Retina (tissue), 1 donor: ENCODE results near the gene HOXD1.

ENCODE experiments used
- DNase-seq: peaks from one replicate; pipeline ENCODE4 v3.0.0-alpha.2; 2016

The HOXD1 gene

DNA sequence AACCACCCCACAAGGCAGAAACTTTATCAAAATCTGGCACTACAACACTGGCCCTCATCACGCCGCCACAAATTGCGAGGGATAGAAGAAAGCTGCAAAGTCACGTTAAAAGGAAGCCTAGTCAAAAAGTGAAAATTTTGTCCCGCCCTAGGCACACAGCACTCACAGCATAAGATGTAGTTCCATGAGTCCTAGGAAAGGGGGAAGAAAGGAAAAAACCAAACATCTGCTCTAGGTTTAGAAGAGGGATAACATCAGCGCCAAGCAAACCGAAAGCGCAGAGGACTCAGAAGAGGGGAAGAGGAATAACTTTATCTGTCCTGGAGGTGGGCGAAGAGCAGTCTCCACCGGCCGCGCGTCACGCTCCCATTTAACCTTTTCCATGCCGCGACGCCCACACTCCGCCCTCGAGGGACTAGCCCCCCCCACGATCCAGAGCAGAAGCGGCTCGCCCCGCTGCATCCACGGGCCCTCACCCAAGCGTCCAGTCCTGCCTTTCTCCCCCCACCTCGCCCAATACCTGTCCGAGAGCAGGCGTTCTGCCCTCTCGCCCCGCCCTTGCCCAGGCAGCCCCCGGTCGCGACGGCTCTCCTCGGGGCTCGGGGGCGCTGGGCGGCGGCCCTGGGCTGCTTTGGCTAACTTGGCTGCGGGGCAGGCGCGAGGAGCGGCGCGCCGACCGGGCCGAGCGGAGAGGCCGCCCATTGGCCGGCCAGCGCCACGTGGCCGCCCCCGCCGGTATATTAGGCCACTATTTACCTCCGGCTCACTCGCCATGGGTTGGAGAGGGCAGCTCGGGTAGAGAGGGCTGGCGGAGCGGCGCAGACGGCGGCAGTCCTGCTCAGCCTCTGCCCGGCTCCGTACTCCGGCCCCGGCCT, at the start of gene HOXD1:
Gene HOXD1 (plus strand): TSS at position 770 of the 875 bp plus-strand sequence. CDS start 134 bp downstream, outside the sequence.
- DNase-seq, result no peak

GRCh38 chr2:176138923-176139660, 49.4 kb upstream of the HOXD1 start:
- no peak for DNase-seq

DNA sequence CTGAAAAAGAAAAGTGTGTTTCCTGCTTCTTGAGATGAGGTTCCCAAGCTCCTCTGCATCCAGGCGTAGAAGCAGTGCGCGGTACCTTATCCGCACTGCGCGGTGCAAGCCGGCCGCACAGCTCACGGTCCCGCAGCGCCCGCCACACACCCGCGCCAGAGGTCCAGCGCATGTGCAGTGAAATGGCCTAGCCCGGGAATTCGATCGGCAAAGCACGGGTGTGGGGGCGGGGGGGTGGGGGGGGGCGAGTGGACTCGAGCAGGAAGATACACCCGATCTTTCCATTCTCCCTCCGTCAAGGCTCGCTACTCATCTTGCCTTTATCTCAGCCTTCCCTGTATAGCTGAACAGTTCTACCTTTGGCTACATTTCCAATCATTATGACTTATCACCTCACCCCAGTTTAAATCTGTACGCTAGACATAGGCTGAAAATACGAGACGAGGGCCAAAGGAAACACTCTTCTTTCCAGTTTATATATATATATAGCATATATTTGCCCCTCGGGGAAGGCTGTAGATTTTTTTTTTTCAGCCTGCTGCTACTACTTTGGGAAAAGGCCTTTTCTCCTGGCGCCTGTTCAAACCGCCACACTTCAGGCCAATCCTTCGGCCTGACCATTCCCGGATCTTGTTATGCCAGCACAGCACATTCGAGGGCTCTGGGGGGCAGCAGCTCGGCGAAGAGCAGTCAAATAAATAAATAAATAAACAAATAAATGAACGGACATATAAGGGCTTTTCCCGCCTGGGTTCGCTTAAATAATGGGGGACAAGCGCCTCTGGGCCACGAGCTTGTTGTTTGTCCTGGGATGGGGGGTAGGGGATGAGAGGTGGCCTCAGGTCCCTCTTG, 48.6 kb upstream of the HOXD1 start:
- no peak for DNase-seq

GRCh38 chr2:176140513-176141317, 47.8 kb upstream of the HOXD1 start:
- DNase-seq, result peak; percentile 94

- DNase-seq, result no peak
Observed at GRCh38 chr2:176142281-176142680, 46.2 kb upstream of the HOXD1 start.

DNA sequence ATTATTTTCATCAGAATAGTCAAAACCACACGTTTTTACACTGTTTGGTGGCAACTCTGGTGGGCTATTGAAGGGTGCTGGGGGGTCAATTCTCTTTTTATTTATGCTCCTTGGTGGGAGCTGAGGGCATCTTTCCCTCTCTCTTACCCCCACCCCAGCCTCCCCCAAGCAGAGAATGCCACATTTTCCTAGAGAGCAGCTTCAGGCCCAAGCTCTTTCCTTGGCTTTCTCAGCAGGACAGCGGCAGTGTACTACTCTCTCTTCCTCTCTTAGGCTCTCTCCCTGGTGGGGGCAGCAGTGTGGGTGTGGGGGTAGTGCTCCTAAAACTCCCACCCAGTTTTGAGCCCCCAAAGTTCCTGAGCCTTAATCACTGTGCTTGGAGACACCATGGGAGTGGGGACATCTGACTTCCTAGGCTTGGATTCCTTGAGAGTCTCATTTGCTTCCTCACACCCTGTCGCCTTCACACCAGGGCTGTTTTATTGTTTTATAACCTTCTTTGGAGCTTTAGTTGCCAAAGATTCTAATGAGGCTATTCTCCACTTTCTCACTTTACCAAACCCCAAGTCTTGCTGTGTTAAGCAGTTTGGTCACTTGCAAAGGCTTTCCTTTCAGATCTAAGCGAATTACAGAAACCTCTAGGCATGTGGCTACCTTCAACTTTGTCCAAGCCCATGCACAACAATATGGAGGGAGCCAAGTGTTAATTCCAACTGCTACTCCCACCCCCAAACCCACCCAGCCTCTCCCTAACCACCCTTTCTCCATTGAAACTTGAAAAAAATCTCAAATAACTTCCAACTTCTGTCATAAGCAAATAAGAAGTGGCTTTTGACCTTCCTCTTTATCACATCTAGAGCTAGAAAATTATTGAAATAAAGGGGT, 43.1 kb upstream of the HOXD1 start:
- no peak for DNase-seq

GRCh38 chr2:176146101-176146500, 42.4 kb upstream of the HOXD1 start:
- DNase-seq, result no peak

DNA sequence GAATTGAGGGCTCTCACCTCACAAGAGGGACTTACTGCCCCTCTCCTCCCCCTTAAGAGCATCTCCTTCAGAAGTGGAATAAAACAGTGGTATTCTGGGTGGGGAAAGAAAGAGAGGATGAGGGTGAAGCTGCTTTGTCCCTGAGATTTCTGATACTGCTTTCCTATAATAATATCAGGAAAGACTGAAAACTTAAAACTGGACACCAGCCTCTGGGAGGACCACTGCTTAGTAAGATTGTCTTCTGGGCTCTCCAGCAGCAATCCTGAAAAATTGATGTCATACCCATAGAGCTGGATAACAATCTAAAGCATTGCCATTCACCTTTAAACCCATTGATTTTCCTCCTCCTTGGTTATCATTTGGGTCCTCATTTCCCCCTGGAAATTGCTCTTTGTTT, 41.8 kb upstream of the HOXD1 start:
- DNase-seq, result no peak

DNA sequence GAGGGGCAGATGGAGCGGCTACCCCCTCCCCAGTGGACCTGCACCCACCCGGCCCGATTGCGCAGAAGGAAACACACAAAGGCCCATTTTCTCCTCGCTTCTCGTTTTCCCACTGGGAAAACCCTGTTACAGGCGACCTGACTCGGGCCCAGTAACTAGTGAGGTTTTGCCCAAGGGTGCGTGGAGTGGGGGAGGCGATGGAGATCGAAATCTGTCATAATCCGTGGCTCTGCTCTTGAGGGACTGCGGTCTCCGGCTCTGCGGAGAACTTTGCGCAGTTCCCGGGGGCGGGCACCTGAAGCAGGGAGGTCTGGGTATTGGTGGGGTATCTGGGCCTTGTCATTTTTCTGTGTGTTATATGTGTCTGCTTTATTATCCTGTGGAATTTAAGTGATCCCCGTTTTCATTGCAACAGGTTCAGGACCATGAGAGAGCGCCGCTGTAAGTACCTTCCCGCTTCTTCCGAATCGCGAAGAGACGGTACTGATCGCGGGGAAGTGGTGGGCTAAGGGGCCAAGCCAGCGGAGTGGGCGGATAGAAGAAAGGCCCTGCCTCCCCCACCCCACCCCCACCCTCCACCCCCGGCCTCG, 41.2 kb upstream of the HOXD1 start:
- no peak for DNase-seq

DNA sequence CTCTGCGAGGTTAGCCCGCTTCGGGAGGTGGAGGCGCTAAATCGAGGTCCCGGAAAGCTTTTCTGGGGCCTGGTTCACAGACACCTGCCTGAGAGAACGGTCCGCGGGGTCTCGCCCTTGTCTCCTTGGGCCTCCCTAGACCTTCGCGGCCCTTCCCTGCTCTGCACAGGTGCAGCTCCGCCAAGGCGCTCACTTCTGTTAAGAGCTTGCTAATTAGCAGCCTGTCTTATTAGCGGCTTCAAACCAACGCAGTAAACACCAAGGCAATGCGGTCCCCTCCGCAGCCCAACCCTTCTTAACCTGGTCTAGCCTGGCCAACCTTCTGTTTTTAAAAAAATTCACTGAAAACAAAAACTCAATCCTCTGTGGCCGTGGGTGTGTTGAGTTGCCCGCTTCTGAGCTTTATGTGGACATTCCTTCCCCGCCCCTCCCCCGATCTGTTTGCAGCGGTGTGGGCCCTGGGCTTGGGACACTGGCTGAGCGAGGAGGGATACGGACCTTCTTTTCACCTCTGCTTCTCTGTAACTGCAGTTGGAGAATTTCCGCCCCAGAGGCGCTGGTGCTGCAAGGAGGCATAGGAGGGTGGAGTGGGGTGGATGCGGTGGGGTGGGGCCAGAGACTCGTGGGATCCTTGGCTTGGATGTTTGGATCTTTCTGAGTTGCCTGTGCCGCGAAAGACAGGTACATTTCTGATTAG, 40.5 kb upstream of the HOXD1 start:
- DNase-seq, result peak; percentile 43

DNA sequence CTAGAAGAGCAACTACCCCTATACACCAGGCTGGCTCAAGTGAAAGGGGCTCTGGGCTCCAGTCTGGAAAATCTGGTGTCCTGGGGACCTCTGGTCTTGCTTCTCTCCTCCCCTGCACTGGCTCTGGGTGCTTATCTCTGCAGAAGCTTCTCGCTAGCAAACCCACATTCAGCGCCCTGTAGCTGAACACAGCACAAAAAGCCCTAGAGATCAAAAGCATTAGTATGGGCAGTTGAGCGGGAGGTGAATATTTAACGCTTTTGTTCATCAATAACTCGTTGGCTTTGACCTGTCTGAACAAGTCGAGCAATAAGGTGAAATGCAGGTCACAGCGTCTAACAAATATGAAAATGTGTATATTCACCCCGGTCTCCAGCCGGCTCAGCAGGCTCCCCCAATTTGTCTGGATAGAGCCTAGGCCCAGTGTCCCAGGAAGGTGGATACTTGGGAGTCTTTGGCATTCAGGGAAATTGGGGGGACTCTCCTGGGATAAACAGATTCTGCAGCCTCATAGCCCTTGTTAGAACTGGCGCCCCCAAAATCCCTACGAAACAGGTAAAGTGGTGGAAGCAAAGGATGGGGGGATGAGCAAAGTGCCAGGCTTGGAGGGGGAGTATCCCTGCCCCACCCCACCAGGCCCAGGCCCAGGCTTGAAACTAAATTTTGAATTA, 39.6 kb upstream of the HOXD1 start:
- peak; percentile 53 for DNase-seq

DNA sequence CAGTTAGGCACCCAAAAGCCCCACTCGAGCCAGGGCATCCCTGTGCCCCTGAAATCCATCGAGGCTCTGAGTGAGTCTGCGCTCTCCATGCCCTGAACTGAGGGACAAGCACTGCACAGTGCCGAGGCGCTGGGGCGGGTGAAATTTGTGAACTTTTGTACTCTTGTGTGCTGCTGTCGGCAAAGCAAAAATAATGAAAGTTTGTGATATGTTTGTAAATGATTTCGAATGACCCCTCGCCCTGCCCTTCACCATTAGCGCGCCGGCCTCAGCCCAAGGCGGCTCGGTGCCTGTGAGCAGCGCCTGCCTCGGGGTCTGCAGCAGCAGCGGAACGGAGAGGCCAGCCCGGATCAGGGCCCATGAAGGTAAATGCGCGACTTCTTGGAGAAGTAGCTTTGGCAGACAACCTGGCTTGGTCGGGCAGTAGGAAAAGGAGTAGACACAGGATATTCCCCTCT, 39.0 kb upstream of the HOXD1 start:
- DNase-seq, result peak; percentile 65

- peak; percentile 51 for DNase-seq
Observed at GRCh38 chr2:176149939-176150583, 38.4 kb upstream of the HOXD1 start.

DNA sequence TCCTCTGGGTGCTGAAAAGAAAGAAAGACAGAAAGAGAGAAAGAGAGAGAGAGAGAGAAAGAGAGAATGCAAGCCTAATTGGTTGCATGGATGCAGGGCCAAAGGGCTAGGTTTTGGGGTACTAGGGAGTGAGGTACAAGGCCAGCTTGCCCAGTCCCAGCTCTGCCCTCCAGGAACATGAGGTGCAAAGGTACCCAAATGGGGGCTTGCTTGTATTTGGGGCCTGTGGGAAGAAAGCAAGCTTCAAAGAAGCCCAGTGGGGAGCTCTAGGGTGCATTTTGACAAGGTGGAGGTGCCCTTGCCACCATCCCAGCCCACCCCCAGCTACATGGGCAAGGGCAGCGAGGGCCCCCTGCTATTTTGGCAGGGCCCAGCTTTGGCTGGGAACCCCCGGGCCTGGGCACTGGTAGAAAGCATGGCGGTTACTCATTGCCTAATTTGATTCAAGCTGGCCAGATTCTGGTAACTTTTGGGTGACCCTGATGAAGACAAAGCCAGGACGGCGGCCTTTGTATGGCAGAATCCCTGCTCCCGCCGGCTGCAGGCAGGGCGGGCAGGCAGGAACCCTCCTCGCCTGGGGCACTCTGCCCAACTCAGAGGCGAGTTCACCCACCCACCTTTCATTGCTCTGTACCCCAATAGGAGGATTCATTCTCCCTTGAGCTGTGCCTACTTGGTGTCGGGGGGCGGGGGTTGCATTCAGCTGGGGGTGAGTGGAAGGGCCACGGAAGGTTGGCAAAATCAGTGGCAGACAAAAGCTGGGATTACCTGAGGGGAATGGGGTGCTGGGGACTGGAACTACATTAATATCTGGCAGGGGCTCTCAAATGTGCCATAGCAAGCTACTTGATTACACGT, 37.7 kb upstream of the HOXD1 start:
- DNase-seq, result no peak

GRCh38 chr2:176151442-176152287, 36.8 kb upstream of the HOXD1 start, which contains the start of gene HOXD4:
HOXD4 (plus strand) TSS chr2:176151550; CDS start chr2:176151634, 84 bp downstream.
- peak; percentile 56 for DNase-seq

DNA sequence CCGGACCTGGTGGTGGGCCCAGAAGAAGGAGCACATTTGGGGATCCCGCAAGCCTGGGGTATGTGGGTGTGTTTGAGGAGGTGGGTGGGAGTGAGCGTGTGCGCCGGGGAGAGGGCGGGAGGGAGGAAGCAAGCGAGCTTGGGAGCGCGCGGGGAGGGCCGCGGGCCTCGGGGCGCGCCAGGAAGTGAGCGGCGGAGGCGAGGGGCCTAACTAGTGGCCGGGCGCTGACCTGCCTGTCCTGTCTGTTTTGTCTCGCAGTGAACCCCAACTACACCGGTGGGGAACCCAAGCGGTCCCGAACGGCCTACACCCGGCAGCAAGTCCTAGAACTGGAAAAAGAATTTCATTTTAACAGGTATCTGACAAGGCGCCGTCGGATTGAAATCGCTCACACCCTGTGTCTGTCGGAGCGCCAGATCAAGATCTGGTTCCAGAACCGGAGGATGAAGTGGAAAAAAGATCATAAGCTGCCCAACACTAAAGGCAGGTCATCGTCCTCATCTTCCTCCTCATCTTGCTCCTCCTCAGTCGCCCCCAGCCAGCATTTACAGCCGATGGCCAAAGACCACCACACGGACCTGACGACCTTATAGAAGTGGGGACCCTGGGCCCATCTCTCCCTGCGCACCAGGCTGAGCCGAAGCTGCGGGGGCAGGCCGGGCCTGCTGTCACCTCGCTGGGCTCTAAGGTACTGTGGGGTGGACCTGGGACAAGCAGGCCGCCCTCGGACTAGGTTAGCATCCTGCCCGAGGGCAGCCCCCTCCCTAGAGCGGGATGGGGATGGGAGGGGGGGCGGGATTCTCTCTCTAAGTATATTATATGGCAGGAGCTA, 35.9 kb upstream of the HOXD1 start:
- peak; percentile 33 for DNase-seq
